C4-2B (cell line): Measurements from ENCODE around the gene CYP2W1.

Source experiments
- CTCF ChIP-seq: fragments of 450-650 bp; conservative IDR thresholded peaks from 2 replicates; pipeline ENCODE4 v1.5.1; 2017; ENCODE audit warnings: mild to moderate bottlenecking
- ZFX ChIP-seq: fragments of 450-650 bp; IDR thresholded peaks from 2 replicates; pipeline ENCODE4 v1.6.1; 2017

DNA sequence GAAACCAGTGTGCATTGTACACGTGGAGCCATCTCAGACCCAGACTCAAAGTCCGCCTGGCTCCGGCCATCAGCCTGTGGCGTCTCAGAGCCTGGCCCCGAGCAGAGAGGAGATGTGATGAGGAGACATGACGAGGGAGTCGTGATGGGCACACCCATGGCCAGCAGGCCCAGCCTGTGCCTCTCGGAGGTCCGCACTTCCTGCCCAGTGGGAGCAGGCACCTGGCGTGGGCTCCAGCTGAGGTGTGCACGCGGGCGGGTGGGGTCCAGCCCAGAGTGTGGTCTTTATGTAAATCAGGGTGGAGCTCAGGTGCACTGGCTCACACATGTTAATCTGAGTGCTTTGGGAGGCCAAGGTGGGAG is 35.3 kb downstream of the CYP2W1 start:
- no peak for TF ChIP-seq CTCF
- TF ChIP-seq ZFX, result no peak
